Measurements from ENCODE around the gene JAZF1. TPM values are rescaled to one million over a fixed set of nuclear protein-coding genes. Genes with fewer than 3 reads are reported as not detected.

The JAZF1 gene
- total RNA-seq, 1 experiment from 2014 or later, result 1.5 TPM

DNA sequence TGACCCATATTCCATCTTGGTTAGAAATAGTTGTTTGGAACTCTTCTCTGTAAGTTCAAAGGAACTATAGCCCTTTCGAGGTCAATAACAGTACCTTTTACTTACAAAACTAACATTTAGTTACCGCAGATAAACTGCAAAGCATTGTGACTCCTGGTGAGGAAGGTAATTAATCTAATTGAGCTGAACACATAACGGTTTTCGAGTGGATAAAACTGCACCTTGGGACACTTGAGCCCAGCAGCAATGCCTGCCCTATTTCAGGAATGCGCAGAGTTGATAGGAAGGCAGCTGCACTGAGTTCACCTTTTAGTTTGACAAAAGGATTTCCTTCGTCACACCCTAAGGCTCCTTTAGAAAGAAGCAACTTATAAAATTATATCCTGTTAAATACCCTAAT, 75.4 kb downstream of the JAZF1 start:
- TF ChIP-seq, protein P1, sequence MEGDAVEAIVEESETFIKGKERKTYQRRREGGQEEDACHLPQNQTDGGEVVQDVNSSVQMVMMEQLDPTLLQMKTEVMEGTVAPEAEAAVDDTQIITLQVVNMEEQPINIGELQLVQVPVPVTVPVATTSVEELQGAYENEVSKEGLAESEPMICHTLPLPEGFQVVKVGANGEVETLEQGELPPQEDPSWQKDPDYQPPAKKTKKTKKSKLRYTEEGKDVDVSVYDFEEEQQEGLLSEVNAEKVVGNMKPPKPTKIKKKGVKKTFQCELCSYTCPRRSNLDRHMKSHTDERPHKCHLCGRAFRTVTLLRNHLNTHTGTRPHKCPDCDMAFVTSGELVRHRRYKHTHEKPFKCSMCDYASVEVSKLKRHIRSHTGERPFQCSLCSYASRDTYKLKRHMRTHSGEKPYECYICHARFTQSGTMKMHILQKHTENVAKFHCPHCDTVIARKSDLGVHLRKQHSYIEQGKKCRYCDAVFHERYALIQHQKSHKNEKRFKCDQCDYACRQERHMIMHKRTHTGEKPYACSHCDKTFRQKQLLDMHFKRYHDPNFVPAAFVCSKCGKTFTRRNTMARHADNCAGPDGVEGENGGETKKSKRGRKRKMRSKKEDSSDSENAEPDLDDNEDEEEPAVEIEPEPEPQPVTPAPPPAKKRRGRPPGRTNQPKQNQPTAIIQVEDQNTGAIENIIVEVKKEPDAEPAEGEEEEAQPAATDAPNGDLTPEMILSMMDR (conservative IDR thresholded peaks at IDR 0.05; ENCODE audit: low read depth, low read length), result no peak
- no peak for TF ChIP-seq EZH2 (IDR thresholded peaks at IDR 0.05; ENCODE audit: borderline replicate concordance, low read depth, low read length, poor library complexity, severe bottlenecking)
- no peaks in the 10 kb centered on the region for H3K27me3 ChIP-seq (replicated peaks; ENCODE audit: insufficient read depth, low read depth, low read length, poor library complexity)
- no peaks in the 10 kb centered on the region for H3K9me3 ChIP-seq (ENCODE audit: low read depth, low read length, poor library complexity, severe bottlenecking)
- H3K27ac ChIP-seq (ENCODE audit: low read depth, low read length, poor library complexity, severe bottlenecking), result no peak overlapping the region
- POLR2A ChIA-PET (ENCODE audit: low non-redundant PET), result no interaction called here
- H3K4me1 ChIP-seq (ENCODE audit: insufficient read depth, low read length, poor library complexity, severe bottlenecking), result no peaks in the 10 kb centered on the region
- BruUV-seq (replicated peaks), result no TSS peak
- intact Hi-C loops (cut with micrococcal nuclease; ENCODE audit: unreplicated experiment), result no loop called here
- CTCF ChIA-PET, result interaction anchor here (0.6 kb wide), 1 partner anchor 60 kb away, joined by 4 read pairs; no protein-coding TSS in a partner anchor
- no peak overlapping the region for H3K4me3 ChIP-seq (ENCODE audit: low read depth, low read length, poor library complexity, severe bottlenecking)
- H3K36me3 ChIP-seq (ENCODE audit: insufficient read depth, low read length, poor library complexity, severe bottlenecking), result no peaks in the 10 kb centered on the region
- no peak for DNase-seq (ENCODE audit: low spot score)

DNA sequence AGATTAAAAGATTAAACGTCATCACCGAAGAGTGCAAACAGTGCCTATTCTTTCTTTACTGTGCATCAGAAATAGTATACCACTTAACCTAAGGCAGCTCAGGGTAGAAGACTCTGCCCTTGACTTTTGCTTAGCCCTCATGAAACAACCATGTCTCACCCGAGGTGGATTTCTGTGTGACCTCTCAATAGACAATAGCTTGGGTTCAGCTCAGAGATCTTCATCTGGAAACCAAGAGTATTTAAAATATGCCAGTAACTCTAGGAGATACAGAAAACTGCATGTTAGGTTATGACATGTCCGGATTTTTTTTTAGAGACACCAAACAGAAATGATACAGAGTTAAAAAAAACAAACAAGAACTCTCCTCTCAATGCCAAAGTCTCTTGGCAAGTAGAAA, 75.8 kb downstream of the JAZF1 start:
- BruUV-seq (replicated peaks), result no TSS peak
- Histone ChIP-seq H3K4me3 (ENCODE audit: low read depth, low read length, poor library complexity, severe bottlenecking) (no peak overlapping the region), H3K27me3 (replicated peaks; ENCODE audit: insufficient read depth, low read depth, low read length, poor library complexity) (peaks cover 2% of the 10 kb centered on the region), H3K4me1 (ENCODE audit: insufficient read depth, low read length, poor library complexity, severe bottlenecking) (no peaks in the 10 kb centered on the region), H3K27ac (ENCODE audit: low read depth, low read length, poor library complexity, severe bottlenecking) (no peak overlapping the region), H3K9me3 (ENCODE audit: low read depth, low read length, poor library complexity, severe bottlenecking) (no peaks in the 10 kb centered on the region), H3K36me3 (ENCODE audit: insufficient read depth, low read length, poor library complexity, severe bottlenecking) (no peaks in the 10 kb centered on the region)
- TF ChIP-seq EZH2 (IDR thresholded peaks at IDR 0.05; ENCODE audit: borderline replicate concordance, low read depth, low read length, poor library complexity, severe bottlenecking), result no peak
- TF ChIP-seq, protein P1 (conservative IDR thresholded peaks at IDR 0.05; ENCODE audit: low read depth, low read length), result no peak
- intact Hi-C loops (cut with micrococcal nuclease; ENCODE audit: unreplicated experiment), result no loop called here
- CTCF ChIA-PET, result no interaction called here
- POLR2A ChIA-PET (ENCODE audit: low non-redundant PET), result no interaction called here
- DNase-seq (ENCODE audit: low spot score), result no peak

DNA sequence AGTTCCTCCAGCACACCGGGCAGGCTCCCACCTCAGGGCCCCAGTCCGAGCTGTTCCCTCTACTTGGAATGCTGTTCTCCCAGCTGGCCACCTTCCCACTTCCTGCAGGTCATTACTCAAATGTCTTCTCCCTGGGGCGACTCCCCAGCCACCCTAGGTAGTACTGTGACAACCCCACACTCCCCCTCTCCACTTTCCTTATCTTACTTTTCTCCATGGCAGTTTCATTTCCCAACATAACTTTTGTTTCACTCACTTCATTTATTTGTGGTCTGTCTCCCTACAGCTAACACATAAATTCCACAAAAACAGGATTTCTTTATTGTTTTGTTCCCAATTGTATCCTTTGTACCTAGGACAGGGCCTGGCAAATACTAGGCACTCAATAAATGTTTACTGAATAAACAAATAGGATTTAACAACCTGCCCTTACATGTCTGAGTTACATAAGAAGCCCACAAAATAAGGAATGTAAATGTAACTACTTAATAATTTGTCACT, 76.5 kb downstream of the JAZF1 start:
- DNase-seq (ENCODE audit: low spot score), result no peak
- Histone ChIP-seq H3K4me1 (ENCODE audit: insufficient read depth, low read length, poor library complexity, severe bottlenecking) (no peaks in the 10 kb centered on the region), H3K27me3 (replicated peaks; ENCODE audit: insufficient read depth, low read depth, low read length, poor library complexity) (peaks cover 3% of the 10 kb centered on the region), H3K4me3 (ENCODE audit: low read depth, low read length, poor library complexity, severe bottlenecking) (no peak overlapping the region), H3K9me3 (ENCODE audit: low read depth, low read length, poor library complexity, severe bottlenecking) (no peaks in the 10 kb centered on the region), H3K27ac (ENCODE audit: low read depth, low read length, poor library complexity, severe bottlenecking) (no peak overlapping the region), H3K36me3 (ENCODE audit: insufficient read depth, low read length, poor library complexity, severe bottlenecking) (no peaks in the 10 kb centered on the region)
- ChIA-PET CTCF (no interaction called here), POLR2A (ENCODE audit: low non-redundant PET) (no interaction called here)
- intact Hi-C loops (cut with micrococcal nuclease; ENCODE audit: unreplicated experiment), result no loop called here
- no TSS peak for BruUV-seq (replicated peaks)
- TF ChIP-seq, protein P1 (conservative IDR thresholded peaks at IDR 0.05; ENCODE audit: low read depth, low read length), result no peak
- TF ChIP-seq EZH2 (IDR thresholded peaks at IDR 0.05; ENCODE audit: borderline replicate concordance, low read depth, low read length, poor library complexity, severe bottlenecking), result no peak
